ENCODE results near the gene CMTM7. TPM values are rescaled to one million over a fixed set of nuclear protein-coding genes. Genes with fewer than 3 reads are reported as not detected.
"Not testable (repeated sequence)": the region's sequence is repeated elsewhere in the genome, so short reads cannot be mapped to it uniquely, and the experiment has no call there.

CMTM7 gene
- total RNA-seq, 2 experiments from 2014 or later: 31.5 to 35.2 TPM

DNA sequence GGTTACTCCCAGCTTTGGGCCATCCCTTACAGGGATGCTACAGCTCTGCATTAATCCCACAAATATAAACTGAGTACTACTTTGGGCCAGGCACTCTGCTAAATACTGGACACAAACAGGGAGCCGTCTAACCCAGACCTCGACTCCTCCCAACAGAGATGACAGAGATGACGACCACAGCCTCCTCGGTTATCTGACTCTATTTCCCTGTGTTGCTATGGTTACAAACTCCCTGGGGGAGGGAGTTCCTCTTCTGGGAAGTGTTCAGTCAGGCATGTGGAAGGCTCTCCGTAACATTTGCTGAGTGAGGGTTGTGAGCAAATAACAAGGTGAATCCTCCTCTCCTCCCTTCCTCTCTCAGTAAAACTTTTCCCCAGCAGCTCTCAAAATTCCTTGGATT lies 6.7 kb upstream of the CMTM7 start:
- H3K4me1 ChIP-seq (ENCODE audit: insufficient read depth, low read length): peaks cover 5% of the 10 kb centered on the region
- DNase-seq (peak in 1 of 14 experiments; percentile 52), ATAC-seq (ENCODE audit: poor library complexity) (no peak)
- Mint-ChIP-seq H3K27ac (no peak overlapping the region), H3K9me3 (no peaks in the 10 kb centered on the region), H3K36me3 (ENCODE audit: low read depth) (no peaks in the 10 kb centered on the region), H3K4me3 (no peak overlapping the region), H3K27me3 (no peaks in the 10 kb centered on the region), H3K4me1 (ENCODE audit: low read depth) (peaks cover 10% of the 10 kb centered on the region)
- intact Hi-C loops (cut with DNase I, micrococcal nuclease): no loop called here
- no peak overlapping the region for H3K27ac ChIP-seq (ENCODE audit: low read depth in 1 of 2, low read length in 2 of 2)
- no peaks in the 10 kb centered on the region for H3K27me3 ChIP-seq (ENCODE audit: control insufficient read depth in 1 of 2, insufficient read depth in 2 of 2, low read length in 2 of 2)
- H3K36me3 ChIP-seq (ENCODE audit: insufficient read depth, low read length): no peaks in the 10 kb centered on the region
- H3K4me3 ChIP-seq (ENCODE audit: low read length): no peak overlapping the region
- ChIA-PET POLR2A (no interaction called here), CTCF (interaction anchor here (1.0 kb wide), 1 partner anchor 83 kb away, joined by 3 read pairs; no protein-coding TSS in a partner anchor)
- no peaks in the 10 kb centered on the region for H3K9me3 ChIP-seq (ENCODE audit: control insufficient read depth in 1 of 2, insufficient read depth in 1 of 2, low read length in 2 of 2)
- TF ChIP-seq CTCF (IDR thresholded peaks at IDR 0.05): no peak

- Histone ChIP-seq H3K27ac (ENCODE audit: low read depth in 1 of 2, low read length in 2 of 2) (no peak overlapping the region), H3K4me3 (ENCODE audit: low read length) (no peak overlapping the region), H3K9me3 (ENCODE audit: control insufficient read depth in 1 of 2, insufficient read depth in 1 of 2, low read length in 2 of 2) (no peaks in the 10 kb centered on the region), H3K27me3 (ENCODE audit: control insufficient read depth in 1 of 2, insufficient read depth in 2 of 2, low read length in 2 of 2) (no peaks in the 10 kb centered on the region), H3K4me1 (ENCODE audit: insufficient read depth, low read length) (peaks cover 25% of the 10 kb centered on the region), H3K36me3 (ENCODE audit: insufficient read depth, low read length) (no peaks in the 10 kb centered on the region)
- Mint-ChIP-seq H3K4me1 (ENCODE audit: low read depth) (peaks cover 24% of the 10 kb centered on the region), H3K27me3 (no peaks in the 10 kb centered on the region), H3K4me3 (peak overlapping the region; percentile 20), H3K27ac (peak overlapping the region; percentile 91), H3K36me3 (ENCODE audit: low read depth) (peaks cover 11% of the 10 kb centered on the region), H3K9me3 (no peaks in the 10 kb centered on the region)
- intact Hi-C loops (cut with DNase I, micrococcal nuclease): no loop called here
- TF ChIP-seq CTCF (IDR thresholded peaks at IDR 0.05): no peak
- DNase-seq (no peak), ATAC-seq (ENCODE audit: poor library complexity) (no peak)
- ChIA-PET POLR2A (no interaction called here), CTCF (interaction anchor here (1.6 kb wide), 1 partner anchor 80 kb away, joined by 5 read pairs; no protein-coding TSS in a partner anchor)
Observed at GRCh38 chr3:32387512-32387911, 4.1 kb upstream of the CMTM7 start.

GRCh38 chr3:32389577-32389976 lies 2.1 kb upstream of the CMTM7 start:
- CTCF ChIA-PET: interaction anchor here (0.9 to 3.6 kb wide), 3 partner anchors 12 to 78 kb away, joined by 3 to 18 read pairs (median 6); no protein-coding TSS in a partner anchor
- H3K9me3 ChIP-seq (ENCODE audit: control insufficient read depth in 1 of 2, insufficient read depth in 1 of 2, low read length in 2 of 2); ATAC-seq (ENCODE audit: poor library complexity); H3K27ac ChIP-seq (ENCODE audit: low read depth in 1 of 2, low read length in 2 of 2); H3K9me3 Mint-ChIP-seq; intact Hi-C loops (cut with DNase I, micrococcal nuclease); H3K27me3 ChIP-seq (ENCODE audit: control insufficient read depth in 1 of 2, insufficient read depth in 2 of 2, low read length in 2 of 2); H3K27me3 Mint-ChIP-seq; H3K4me3 ChIP-seq (ENCODE audit: low read length); H3K36me3 ChIP-seq (ENCODE audit: insufficient read depth, low read length); DNase-seq: not testable (repeated sequence)
- peak overlapping the region; percentile 91 for H3K27ac Mint-ChIP-seq
- peaks cover 44% of the 10 kb centered on the region for H3K4me1 Mint-ChIP-seq (ENCODE audit: low read depth)
- peak overlapping the region; percentile 53 for H3K4me3 Mint-ChIP-seq
- H3K4me1 ChIP-seq (ENCODE audit: insufficient read depth, low read length): peaks cover 42% of the 10 kb centered on the region
- peaks cover 17% of the 10 kb centered on the region for H3K36me3 Mint-ChIP-seq (ENCODE audit: low read depth)
- POLR2A ChIA-PET: interaction anchor here (2.2 to 3.1 kb wide), 3 partner anchors 15 to 26 kb away, joined by 6 to 26 read pairs (median 17); no protein-coding TSS in a partner anchor

Data from CD4-positive, alpha-beta T cell (primary cell).